ENCODE measurements around the gene NRXN2. TPM values are rescaled to one million over a fixed set of nuclear protein-coding genes. Genes with fewer than 3 reads are reported as not detected.

Gene NRXN2
- not detected in 2 replicates for polyA plus RNA-seq (2011; rRNA removed)
- 0.17 and 0.51 TPM in 2 replicates for polyA minus RNA-seq (2011; rRNA and poly(A)+ RNA removed)

DNA sequence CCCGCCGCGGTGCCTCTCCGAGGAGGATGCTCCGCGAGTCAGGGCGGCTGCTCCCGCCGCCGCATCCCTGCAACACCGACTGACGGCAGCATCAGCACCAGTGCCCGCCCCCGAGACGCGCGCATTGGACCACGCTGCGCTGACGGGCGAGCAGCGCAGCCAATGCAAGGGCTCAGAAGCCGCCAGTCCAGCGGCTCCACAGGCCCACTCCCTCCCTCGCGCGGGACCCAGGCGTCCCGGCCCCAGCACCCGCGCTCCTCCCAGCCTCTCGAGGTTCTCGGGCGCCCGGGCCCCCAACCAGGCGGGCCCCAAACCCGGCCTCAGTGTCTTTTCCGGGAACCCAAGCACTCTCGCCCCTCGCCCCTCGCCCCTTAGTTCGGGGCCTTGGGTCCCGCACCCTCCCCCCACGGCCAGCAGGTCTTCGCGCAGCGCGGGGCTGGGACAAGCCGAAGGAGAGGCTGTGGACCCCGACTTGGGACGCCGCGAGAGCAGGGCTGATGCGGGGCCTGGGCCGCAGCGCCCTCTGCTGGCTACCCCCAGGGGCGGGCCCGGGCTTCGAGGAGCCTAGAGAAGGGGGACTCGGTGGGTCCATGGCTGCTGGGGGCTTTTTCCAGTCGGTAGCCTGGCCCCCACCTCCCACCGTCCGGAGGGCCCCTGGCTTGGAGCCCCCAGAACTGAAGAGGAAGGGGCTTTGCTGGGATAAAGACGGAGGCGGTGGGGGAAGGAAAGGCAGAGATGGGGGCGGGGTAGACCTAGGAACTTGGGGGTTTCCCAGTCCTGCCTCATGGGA, at the start of gene NRXN2:
NRXN2 (minus strand) TSS at position 81 of the 790 bp plus-strand sequence. CDS start 9,498 bp downstream, outside the sequence.
- DNase-seq (ENCODE audit: low read depth, low spot score): peak; percentile 43
- Histone ChIP-seq H3K27ac (ENCODE audit: low read depth, low read length) (no peak within 1 kb of the TSS), H3K4me3 (ENCODE audit: low read depth, low read length) (peak within 1 kb of the TSS; percentile 65), H3K9me3 (ENCODE audit: control insufficient read depth, insufficient read depth, low read length) (no peaks in the 10 kb centered on the region; the same call in 1 of the 2 replicates), H3K27me3 (ENCODE audit: control insufficient read depth, insufficient read depth, low read length) (peaks cover 36% of the 10 kb centered on the region)
- ChIA-PET POLR2A (no interaction called here), CTCF (interaction anchor here (1.8 kb wide), 1 partner anchor 35 kb away, joined by 8 read pairs; no protein-coding TSS in a partner anchor)
- TF ChIP-seq, protein P1, sequence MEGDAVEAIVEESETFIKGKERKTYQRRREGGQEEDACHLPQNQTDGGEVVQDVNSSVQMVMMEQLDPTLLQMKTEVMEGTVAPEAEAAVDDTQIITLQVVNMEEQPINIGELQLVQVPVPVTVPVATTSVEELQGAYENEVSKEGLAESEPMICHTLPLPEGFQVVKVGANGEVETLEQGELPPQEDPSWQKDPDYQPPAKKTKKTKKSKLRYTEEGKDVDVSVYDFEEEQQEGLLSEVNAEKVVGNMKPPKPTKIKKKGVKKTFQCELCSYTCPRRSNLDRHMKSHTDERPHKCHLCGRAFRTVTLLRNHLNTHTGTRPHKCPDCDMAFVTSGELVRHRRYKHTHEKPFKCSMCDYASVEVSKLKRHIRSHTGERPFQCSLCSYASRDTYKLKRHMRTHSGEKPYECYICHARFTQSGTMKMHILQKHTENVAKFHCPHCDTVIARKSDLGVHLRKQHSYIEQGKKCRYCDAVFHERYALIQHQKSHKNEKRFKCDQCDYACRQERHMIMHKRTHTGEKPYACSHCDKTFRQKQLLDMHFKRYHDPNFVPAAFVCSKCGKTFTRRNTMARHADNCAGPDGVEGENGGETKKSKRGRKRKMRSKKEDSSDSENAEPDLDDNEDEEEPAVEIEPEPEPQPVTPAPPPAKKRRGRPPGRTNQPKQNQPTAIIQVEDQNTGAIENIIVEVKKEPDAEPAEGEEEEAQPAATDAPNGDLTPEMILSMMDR (IDR thresholded peaks at IDR 0.05; ENCODE audit: low read depth, low read length): peak; percentile 93

DNA sequence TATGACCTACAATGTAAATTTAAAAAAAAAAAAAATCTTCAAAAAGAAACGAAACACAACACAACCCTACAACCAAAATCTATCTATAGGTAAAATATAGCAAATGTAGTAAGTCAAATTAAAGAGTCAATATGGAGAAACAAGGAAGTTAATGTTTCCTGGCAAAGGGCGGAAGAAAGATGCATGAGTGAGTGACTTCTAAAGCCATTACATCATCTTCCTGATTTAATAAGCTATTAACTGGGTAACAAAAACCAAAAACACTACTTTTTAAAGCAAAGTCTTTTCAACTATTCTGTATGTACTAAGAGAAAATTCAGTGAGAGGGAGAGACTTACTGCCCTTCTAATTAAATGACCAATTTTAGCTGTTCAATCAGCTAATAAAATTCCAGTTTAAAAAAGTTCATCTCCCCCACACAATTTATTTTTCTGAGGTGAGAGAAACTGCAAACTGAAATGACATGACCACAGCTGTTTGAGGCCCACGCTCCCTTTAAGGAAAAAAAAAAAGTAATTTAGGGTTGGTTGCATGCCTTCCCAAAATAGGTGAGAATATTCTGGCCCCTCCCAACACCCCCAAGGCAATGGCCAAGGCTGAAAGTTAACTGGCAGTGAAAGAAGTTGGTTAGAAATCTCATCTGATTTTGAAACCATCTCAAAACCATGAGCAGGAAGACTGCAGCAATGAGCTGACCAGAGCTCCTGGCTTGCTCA, 49.5 kb upstream of the NRXN2 start:
- TF ChIP-seq, protein P1 (IDR thresholded peaks at IDR 0.05; ENCODE audit: low read depth, low read length): no peak
- Histone ChIP-seq H3K27me3 (ENCODE audit: control insufficient read depth, insufficient read depth, low read length) (no peaks in the 10 kb centered on the region), H3K9me3 (ENCODE audit: control insufficient read depth, insufficient read depth, low read length) (no peaks in the 10 kb centered on the region), H3K27ac (ENCODE audit: low read depth, low read length) (no peak overlapping the region), H3K4me3 (ENCODE audit: low read depth, low read length) (no peak overlapping the region)
- ChIA-PET CTCF (interaction anchor here (0.7 kb wide), 1 partner anchor 84 kb away, joined by 3 read pairs; no protein-coding TSS in a partner anchor), POLR2A (no interaction called here)
- no peak for DNase-seq (ENCODE audit: low read depth, low spot score)

DNA sequence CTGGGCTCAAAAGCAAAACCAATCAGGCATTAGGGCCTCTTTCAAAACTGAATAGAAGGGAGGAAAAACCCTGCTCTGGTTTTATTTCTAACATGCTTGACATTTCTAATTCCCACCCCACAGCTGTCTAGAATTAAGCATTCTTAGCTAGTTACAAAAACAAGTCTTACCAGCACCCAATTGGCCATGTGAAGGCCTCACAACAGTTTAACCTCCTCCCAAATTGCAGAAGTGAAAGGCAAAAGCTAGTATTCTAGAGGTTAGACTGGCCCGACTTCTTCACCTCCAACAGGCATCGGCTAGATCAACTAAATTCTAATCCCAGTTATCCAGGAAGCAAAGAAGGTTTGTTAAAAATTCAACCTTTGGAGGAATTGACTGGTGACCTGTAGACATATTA, 48.9 kb upstream of the NRXN2 start:
- TF ChIP-seq, protein P1 (IDR thresholded peaks at IDR 0.05; ENCODE audit: low read depth, low read length): no peak
- no peak for DNase-seq (ENCODE audit: low read depth, low spot score)
- Histone ChIP-seq H3K9me3 (ENCODE audit: control insufficient read depth, insufficient read depth, low read length) (no peaks in the 10 kb centered on the region), H3K4me3 (ENCODE audit: low read depth, low read length) (no peak overlapping the region), H3K27ac (ENCODE audit: low read depth, low read length) (no peak overlapping the region), H3K27me3 (ENCODE audit: control insufficient read depth, insufficient read depth, low read length) (no peaks in the 10 kb centered on the region)
- ChIA-PET CTCF (interaction anchor here (0.7 kb wide), 1 partner anchor 83 kb away, joined by 3 read pairs; no protein-coding TSS in a partner anchor), POLR2A (interaction anchor here (1.7 kb wide), 1 partner anchor 11 kb away, joined by 7 read pairs; no protein-coding TSS in a partner anchor)

DNA sequence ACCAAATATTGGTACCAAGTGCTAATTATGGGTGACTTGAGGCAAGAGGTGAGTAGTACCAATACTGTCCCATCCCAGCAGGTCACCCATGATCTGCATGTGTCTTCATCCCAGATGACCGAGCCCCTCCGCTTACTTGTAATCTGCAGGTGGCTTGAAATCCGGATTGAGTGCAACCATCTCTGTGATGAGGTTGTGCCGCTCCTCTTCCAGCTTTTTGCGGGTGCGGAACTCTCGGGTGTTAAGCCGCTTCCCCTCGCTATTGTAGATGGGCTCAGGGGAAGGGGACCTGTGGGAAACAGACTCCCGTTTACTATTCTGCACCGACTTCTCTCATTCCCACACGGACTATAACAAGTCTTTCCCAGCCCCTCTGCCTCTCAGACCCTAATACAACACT, 47.1 kb upstream of the NRXN2 start:
- H3K27me3 ChIP-seq (ENCODE audit: control insufficient read depth, insufficient read depth, low read length): no peaks in the 10 kb centered on the region
- TF ChIP-seq, protein P1 (IDR thresholded peaks at IDR 0.05; ENCODE audit: low read depth, low read length): no peak
- CTCF ChIA-PET: no interaction called here
- H3K4me3 ChIP-seq (ENCODE audit: low read depth, low read length): no peak overlapping the region
- no peak for DNase-seq (ENCODE audit: low read depth, low spot score)
- POLR2A ChIA-PET: interaction anchor here (0.7 to 1.7 kb wide), 2 partner anchors 10 to 29 kb away, joined by 3 to 7 read pairs; no protein-coding TSS in a partner anchor
- H3K9me3 ChIP-seq (ENCODE audit: control insufficient read depth, insufficient read depth, low read length): no peaks in the 10 kb centered on the region
- no peak overlapping the region for H3K27ac ChIP-seq (ENCODE audit: low read depth, low read length)
